HEK293T (cell line): ENCODE data around the gene WDR62.

ENCODE experiments used
- ARNT ChIP-seq: fragments of 450-650 bp; IDR thresholded peaks from 2 replicates; pipeline ENCODE4 v1.6.1; 2017; ENCODE audit warnings: mild to moderate bottlenecking
- BHLHE40 ChIP-seq: fragments of 450-650 bp; IDR thresholded peaks from 2 replicates; pipeline ENCODE4 v1.6.1; 2016; ENCODE audit warnings: mild to moderate bottlenecking, moderate library complexity, borderline replicate concordance
- CTBP1 ChIP-seq: fragments of 450-650 bp; IDR thresholded peaks from 2 replicates; pipeline ENCODE4 v1.6.1; 2016; ENCODE audit warnings: borderline replicate concordance
- ELF4 ChIP-seq: fragments of 450-650 bp; IDR thresholded peaks from 2 replicates; pipeline ENCODE4 v1.6.1; 2017; ENCODE audit warnings: antibody characterized with exemption
- FOXM1 ChIP-seq: fragments of 450-650 bp; IDR thresholded peaks from 2 replicates; pipeline ENCODE4 v1.6.1; 2017; ENCODE audit warnings: mild to moderate bottlenecking, borderline replicate concordance
- LEF1 ChIP-seq: fragments of 450-650 bp; IDR thresholded peaks from 2 replicates; pipeline ENCODE4 v1.6.1; 2017; ENCODE audit warnings: mild to moderate bottlenecking, borderline replicate concordance
- NFRKB ChIP-seq: fragments of 450-650 bp; IDR thresholded peaks from 2 replicates; pipeline ENCODE4 v1.6.1; 2016; ENCODE audit warnings: mild to moderate bottlenecking, moderate library complexity
- PKNOX1 ChIP-seq: fragments of 450-650 bp; IDR thresholded peaks from 2 replicates; pipeline ENCODE4 v1.6.1; 2016
- SP1 ChIP-seq: fragments of 450-650 bp; IDR thresholded peaks from 2 replicates; pipeline ENCODE4 v1.6.1; 2017
- SUZ12 ChIP-seq: fragments of 450-650 bp; IDR thresholded peaks from 2 replicates; pipeline ENCODE4 v1.6.1; 2016; ENCODE audit warnings: mild to moderate bottlenecking
- TARDBP ChIP-seq: fragments of 450-650 bp; IDR thresholded peaks from 2 replicates; pipeline ENCODE4 v1.6.1; 2016
- ZNF384 ChIP-seq: fragments of 450-650 bp; IDR thresholded peaks from 2 replicates; pipeline ENCODE4 v1.6.1; 2016

- TF ChIP-seq PKNOX1 (no peak), SP1 (no peak), NFRKB (no peak), LEF1 (no peak), BHLHE40 (no peak), CTBP1 (no peak), FOXM1 (no peak), ELF4 (no peak), SUZ12 (no peak), TARDBP (no peak), ARNT (no peak), ZNF384 (no peak)
Measured at GRCh38 chr19:36151144-36152018, 96.7 kb downstream of the WDR62 start.
